SU-DHL-6 (cell line): ENCODE data around the gene SRXN1.

Experiments used
- EZH2phosphoT487 ChIP-seq: fragments of 200-600 bp; sonication (generic), shearing (Covaris generic); conservative IDR thresholded peaks from 2 replicates; pipeline ENCODE4 v1.6.1; 2018; ENCODE audit warnings: mild to moderate bottlenecking, antibody characterized with exemption, low read length, moderate library complexity, mixed read lengths
- TF ChIP-seq, protein P1 (sequence below): fragments of 200-600 bp; sonication (generic); IDR thresholded peaks from one replicate; pipeline ENCODE4 v1.5.1; 2017; ENCODE audit warnings: antibody characterized with exemption, mild to moderate bottlenecking, low read length, moderate library complexity; ENCODE audit not compliant: insufficient read depth, poor library complexity, severe bottlenecking

DNA sequence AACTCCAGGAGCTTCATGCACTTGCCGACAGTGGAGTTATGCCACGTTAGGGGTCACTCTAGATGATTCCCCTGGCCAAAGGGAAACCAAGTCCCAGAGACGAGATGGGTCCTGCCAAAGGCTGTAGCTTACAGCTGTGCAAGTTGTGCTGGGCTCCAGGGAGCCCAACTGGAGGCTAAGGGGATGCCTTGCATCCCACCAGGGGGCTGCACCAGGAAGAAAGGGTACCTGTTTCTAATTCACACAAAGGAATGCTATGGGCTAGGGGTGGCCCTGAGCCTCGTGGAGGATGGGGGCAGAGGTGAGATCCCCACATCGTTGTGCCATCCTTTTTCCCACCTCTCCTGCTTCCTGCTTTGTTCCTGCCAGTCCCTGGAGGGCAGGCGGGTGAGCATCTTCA lies 46.3 kb upstream of the SRXN1 start:
- TF ChIP-seq, protein P1, sequence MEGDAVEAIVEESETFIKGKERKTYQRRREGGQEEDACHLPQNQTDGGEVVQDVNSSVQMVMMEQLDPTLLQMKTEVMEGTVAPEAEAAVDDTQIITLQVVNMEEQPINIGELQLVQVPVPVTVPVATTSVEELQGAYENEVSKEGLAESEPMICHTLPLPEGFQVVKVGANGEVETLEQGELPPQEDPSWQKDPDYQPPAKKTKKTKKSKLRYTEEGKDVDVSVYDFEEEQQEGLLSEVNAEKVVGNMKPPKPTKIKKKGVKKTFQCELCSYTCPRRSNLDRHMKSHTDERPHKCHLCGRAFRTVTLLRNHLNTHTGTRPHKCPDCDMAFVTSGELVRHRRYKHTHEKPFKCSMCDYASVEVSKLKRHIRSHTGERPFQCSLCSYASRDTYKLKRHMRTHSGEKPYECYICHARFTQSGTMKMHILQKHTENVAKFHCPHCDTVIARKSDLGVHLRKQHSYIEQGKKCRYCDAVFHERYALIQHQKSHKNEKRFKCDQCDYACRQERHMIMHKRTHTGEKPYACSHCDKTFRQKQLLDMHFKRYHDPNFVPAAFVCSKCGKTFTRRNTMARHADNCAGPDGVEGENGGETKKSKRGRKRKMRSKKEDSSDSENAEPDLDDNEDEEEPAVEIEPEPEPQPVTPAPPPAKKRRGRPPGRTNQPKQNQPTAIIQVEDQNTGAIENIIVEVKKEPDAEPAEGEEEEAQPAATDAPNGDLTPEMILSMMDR = no peak
- no peak for TF ChIP-seq EZH2phosphoT487
